IMR-90 (cell line): ENCODE data around the gene PAQR7. TPM values are rescaled to one million over a fixed set of nuclear protein-coding genes. Genes with fewer than 3 reads are reported as not detected.

Experiments
- ATAC-seq: fragments of 200-7000 bp; cut with Tn5 transposase; 2 replicates; pipeline ENCODE4 v1.9.1; 2020; ENCODE audit warnings: low read depth, mild to moderate bottlenecking, moderate library complexity
- BruUV-seq: library from RNA; stranded (reverse); fragments of 400-500 nt; replicated peaks from 2 replicates; lab custom pipeline; 2021; lab: Mats Ljungman, UMichigan
- CTCF ChIA-PET: fragments of 300-600 bp; formaldehyde crosslinking; extraction: SDS; loops from one replicate; lab custom pipeline; 2021; ENCODE audit warnings: antibody characterized with exemption; lab: Yijun Ruan, JAX
- POLR2A ChIA-PET: fragments of 300-600 bp; sonication (Branson Sonifier 250); formaldehyde crosslinking; loops from one replicate; lab custom pipeline; 2022; ENCODE audit warnings: antibody characterized with exemption; ENCODE audit not compliant: unreplicated experiment; lab: Charles Lee
- DNase-seq: peaks from one replicate; pipeline ENCODE4 v3.0.0; 2013
- H2AFZ ChIP-seq: replicated peaks from 2 replicates; pipeline ENCODE3; 2013; ENCODE audit warnings: low read length, mild to moderate bottlenecking; ENCODE audit not compliant: poor library complexity
- H2AK5ac ChIP-seq: 2 replicates; pipeline ENCODE4 v1.6.1; 2013; ENCODE audit warnings: low read depth, low read length, inconsistent platforms
- H2AK9ac ChIP-seq: replicated peaks from 2 replicates; pipeline ENCODE3; 2013; ENCODE audit warnings: mild to moderate bottlenecking, low read depth, low read length, moderate library complexity; ENCODE audit not compliant: poor library complexity
- H2BK120ac ChIP-seq: 2 replicates; pipeline ENCODE4 v1.6.1; 2013; ENCODE audit warnings: low read depth, low read length, inconsistent platforms
- H2BK15ac ChIP-seq: 3 replicates; pipeline ENCODE4 v1.6.1; 2013; ENCODE audit warnings: low read depth, low read length, inconsistent platforms
- H2BK20ac ChIP-seq: 2 replicates; pipeline ENCODE4 v1.6.1; 2013; ENCODE audit warnings: low read depth, mild to moderate bottlenecking, inconsistent platforms, low read length, moderate library complexity
- H2BK5ac ChIP-seq: 2 replicates; pipeline ENCODE4 v1.6.1; 2013; ENCODE audit warnings: mild to moderate bottlenecking, low read depth, low read length, inconsistent platforms; ENCODE audit not compliant: poor library complexity, severe bottlenecking
- H3K14ac ChIP-seq: replicated peaks from 2 replicates; pipeline ENCODE4 v1.6.1; 2013; ENCODE audit warnings: low read depth, low read length, inconsistent platforms
- H3K18ac ChIP-seq: 2 replicates; pipeline ENCODE4 v1.6.1; 2013; ENCODE audit warnings: low read depth, low read length, control low read depth
- H3K23ac ChIP-seq: 2 replicates; pipeline ENCODE4 v1.6.1; 2013; ENCODE audit warnings: low read depth, low read length, inconsistent platforms
- H3K27ac ChIP-seq: 2 replicates; pipeline ENCODE4 v1.5.1; 2013; ENCODE audit warnings: mild to moderate bottlenecking, control low read depth, low read length; ENCODE audit not compliant: insufficient read depth
- H3K27me3 ChIP-seq: 2 replicates; pipeline ENCODE4 v1.6.1; 2013; ENCODE audit warnings: low read length; ENCODE audit not compliant: control insufficient read depth, insufficient read depth
- H3K36me3 ChIP-seq: 2 replicates; pipeline ENCODE4 v1.6.1; 2013; ENCODE audit warnings: low read length, mixed read lengths; ENCODE audit not compliant: control insufficient read depth, insufficient read depth
- H3K4ac ChIP-seq: 2 replicates; pipeline ENCODE4 v1.6.1; 2013; ENCODE audit warnings: low read depth, low read length, inconsistent platforms
- H3K4me1 ChIP-seq: 2 replicates; pipeline ENCODE4 v1.6.1; 2013; ENCODE audit warnings: low read length, mixed read lengths; ENCODE audit not compliant: control insufficient read depth, insufficient read depth
- H3K4me2 ChIP-seq: 2 replicates; pipeline ENCODE4 v1.6.1; 2013; ENCODE audit warnings: low read depth, mild to moderate bottlenecking, control low read depth, low read length, moderate library complexity
- H3K4me3 ChIP-seq: 2 replicates; pipeline ENCODE4 v1.5.1; 2013; ENCODE audit warnings: low read depth, mild to moderate bottlenecking, control low read depth, low read length, moderate library complexity; ENCODE audit not compliant: insufficient read depth
- H3K56ac ChIP-seq: 2 replicates; pipeline ENCODE4 v1.6.1; 2013; ENCODE audit warnings: low read length, inconsistent platforms; ENCODE audit not compliant: insufficient read depth; ENCODE audit errors: extremely low read depth
- H3K79me1 ChIP-seq, 2 experiments: 2 replicates each; pipeline ENCODE4 v1.6.1; 2013; ENCODE audit warnings: low read length in 2 of 2, inconsistent platforms in 1 of 2, low read depth in 1 of 2
- H3K9ac ChIP-seq: 2 replicates; pipeline ENCODE4 v1.6.1; 2013; ENCODE audit warnings: low read depth, low read length, control low read depth
- H3K9me1 ChIP-seq: 2 replicates; pipeline ENCODE4 v1.6.1; 2013; ENCODE audit warnings: low read length, inconsistent platforms; ENCODE audit not compliant: insufficient read depth
- H3K9me3 ChIP-seq: 2 replicates; pipeline ENCODE4 v1.6.1; 2013; ENCODE audit warnings: low read length; ENCODE audit not compliant: control insufficient read depth, insufficient read depth
- H4K20me1 ChIP-seq: 2 replicates; pipeline ENCODE4 v1.6.1; 2013; ENCODE audit warnings: low read length, inconsistent platforms; ENCODE audit not compliant: insufficient read depth
- H4K5ac ChIP-seq: 2 replicates; pipeline ENCODE4 v1.6.1; 2013; ENCODE audit warnings: mild to moderate bottlenecking, low read depth, low read length, control low read depth
- H4K8ac ChIP-seq, 2 experiments: 2 replicates each; pipeline ENCODE4 v1.6.1; 2013; ENCODE audit warnings: low read depth in 2 of 2, low read length in 2 of 2, control low read depth in 1 of 2, inconsistent platforms in 1 of 2
- H4K91ac ChIP-seq: 2 replicates; pipeline ENCODE4 v1.6.1; 2013; ENCODE audit warnings: low read depth, low read length, inconsistent platforms; ENCODE audit not compliant: insufficient read depth
- CTCF ChIP-seq: conservative IDR thresholded peaks from 2 replicates; pipeline ENCODE4 v1.5.1; 2012; ENCODE audit warnings: mild to moderate bottlenecking, low read depth, low read length, improper control_type of control experiment
- FOS ChIP-seq: fragments of 150-350 bp; IDR thresholded peaks from 2 replicates; pipeline ENCODE4 v1.6.1; 2016; ENCODE audit warnings: low read depth, low read length
- MAZ ChIP-seq: IDR thresholded peaks from 2 replicates; pipeline ENCODE4 v1.6.1; 2012; ENCODE audit warnings: low read depth, mild to moderate bottlenecking, low read length, improper control_type of control experiment, moderate library complexity, borderline replicate concordance
- NFE2L2 ChIP-seq: fragments of 150-350 bp; IDR thresholded peaks from 2 replicates; pipeline ENCODE4 v1.6.1; 2016; ENCODE audit warnings: low read depth, mild to moderate bottlenecking, low read length
- POLR2A ChIP-seq: IDR thresholded peaks from 2 replicates; pipeline ENCODE4 v1.6.1; 2012; ENCODE audit warnings: mild to moderate bottlenecking, low read depth, low read length
- RAD21 ChIP-seq: IDR thresholded peaks from 2 replicates; pipeline ENCODE4 v1.6.1; 2012; ENCODE audit warnings: low read length, improper control_type of control experiment
- RCOR1 ChIP-seq: IDR thresholded peaks from 2 replicates; pipeline ENCODE4 v1.6.1; 2012; ENCODE audit warnings: mild to moderate bottlenecking, low read length, improper control_type of control experiment; ENCODE audit not compliant: insufficient replicate concordance
- SMC3 ChIP-seq: fragments of 150-350 bp; IDR thresholded peaks from 2 replicates; pipeline ENCODE4 v1.6.1; 2016; ENCODE audit warnings: low read depth, mild to moderate bottlenecking, antibody characterized with exemption, low read length, moderate library complexity
- WGBS, 2 experiments: methylation state at CpG; one replicate each; pipeline versions ENCODE4 v1.1.5 to v1.1.7; 2013; ENCODE audit warnings: missing lambda C conversion rate in 2 of 2; ENCODE audit not compliant: insufficient read length in 1 of 2; ENCODE audit errors: extremely low coverage in 2 of 2; 5-methylcytosine and 5-hydroxymethylcytosine counted together
- dilution Hi-C: fragments of 300-500 bp; cut with HindIII; formaldehyde crosslinking; loops from one replicate; pipeline ENCODE4 v1.14.3; 2018; ENCODE audit warnings: low sequenced_read_pairs; ENCODE audit not compliant: unreplicated experiment
- in situ Hi-C: fragments of 300-500 bp; cut with MboI; formaldehyde crosslinking; loops from 3 replicates; pipeline ENCODE4 v1.14.3; 2019; ENCODE audit warnings: low sequenced_read_pairs, inconsistent platforms, mixed read lengths
- intact Hi-C: fragments of 100-400 bp; cut with micrococcal nuclease; formaldehyde crosslinking; loops from 2 replicates; pipeline ENCODE4 v1.10.0; 2022
- polyA plus RNA-seq, 3 experiments: library from polyadenylated mRNA; depleted of rRNA; stranded (reverse); fragments of >200 nt; gene quantifications; 2 replicates each; pipeline ENCODE4 v1.2.3, GENCODE V29; 2012; ENCODE audit warnings: low replicate concordance in 1 of 3
- total RNA-seq: library from RNA; depleted of rRNA; stranded (reverse); fragments of >200 nt; gene quantifications from 2 replicates; pipeline ENCODE4 v1.2.3, GENCODE V29; 2012

PAQR7 gene
- total and polyA plus RNA-seq, 2 of the 4 experiments (the other 2 are of a cell fraction): 9.0 to 12.9 TPM

GRCh38 chr1:25898223-25899015 is 22.9 kb upstream of the PAQR7 start:
- intact Hi-C loops (loop anchor here (5.0 kb wide), 1 partner anchor 76 kb away; no protein-coding TSS in a partner anchor), dilution Hi-C loops (no loop called here), in situ Hi-C loops (loop anchor here (5.0 kb wide), 1 partner anchor 99 kb away; the partner anchor contains the start of gene PAFAH2)
- no peak overlapping the region for H4K8ac ChIP-seq
- TF ChIP-seq FOS (no peak), RAD21 (no peak), MAZ (no peak), RCOR1 (no peak), NFE2L2 (no peak), CTCF (no peak), SMC3 (no peak), POLR2A (no peak)
- no peak overlapping the region for H3K18ac ChIP-seq
- no peaks in the 10 kb centered on the region for H3K9me3 ChIP-seq
- H3K14ac ChIP-seq: no peak overlapping the region
- H2BK15ac ChIP-seq: no peak overlapping the region
- no peak overlapping the region for H3K4me2 ChIP-seq
- H3K9me1 ChIP-seq: peaks cover 17% of the 10 kb centered on the region
- no peak overlapping the region for H3K4me3 ChIP-seq
- H3K9ac ChIP-seq: no peak overlapping the region
- H3K27ac ChIP-seq: no peak overlapping the region
- H3K56ac ChIP-seq: no peak overlapping the region
- peaks cover 38% of the 10 kb centered on the region for H3K36me3 ChIP-seq
- H4K91ac ChIP-seq: no peak overlapping the region
- DNase-seq (no peak), ATAC-seq (no peak)
- no peaks in the 10 kb centered on the region for H3K27me3 ChIP-seq
- H3K4ac ChIP-seq: no peak overlapping the region
- H2AK5ac ChIP-seq: no peak overlapping the region
- H4K20me1 ChIP-seq: 0 out of 2 replicates have a peak, but pooled peaks cover 4% of the 10 kb centered on the region
- no peak overlapping the region for H3K23ac ChIP-seq
- 100% methylated on average over 1 of the region's 11 CpGs; no CpG with 5 or more reads in 1 of the 2 experiments for WGBS, 2 experiments
- no peak overlapping the region for H2AK9ac ChIP-seq
- BruUV-seq: no TSS peak
- ChIA-PET CTCF (interaction anchor here (4.3 kb wide), 1 partner anchor 98 kb away, joined by 47 read pairs; the partner anchor contains the start of gene PAFAH2), POLR2A (no interaction called here)
- H2BK5ac ChIP-seq: no peak overlapping the region
- no peak overlapping the region for H2AFZ ChIP-seq
- no peak overlapping the region for H4K5ac ChIP-seq
- peaks cover 40 to 77% of the 10 kb centered on the region in 2 experiments for H3K79me1 ChIP-seq
- peaks cover 17% of the 10 kb centered on the region for H3K4me1 ChIP-seq
- H2BK120ac ChIP-seq: no peak overlapping the region
- no peak overlapping the region for H2BK20ac ChIP-seq
